ENCODE measurements around the gene RUVBL2.

DNA sequence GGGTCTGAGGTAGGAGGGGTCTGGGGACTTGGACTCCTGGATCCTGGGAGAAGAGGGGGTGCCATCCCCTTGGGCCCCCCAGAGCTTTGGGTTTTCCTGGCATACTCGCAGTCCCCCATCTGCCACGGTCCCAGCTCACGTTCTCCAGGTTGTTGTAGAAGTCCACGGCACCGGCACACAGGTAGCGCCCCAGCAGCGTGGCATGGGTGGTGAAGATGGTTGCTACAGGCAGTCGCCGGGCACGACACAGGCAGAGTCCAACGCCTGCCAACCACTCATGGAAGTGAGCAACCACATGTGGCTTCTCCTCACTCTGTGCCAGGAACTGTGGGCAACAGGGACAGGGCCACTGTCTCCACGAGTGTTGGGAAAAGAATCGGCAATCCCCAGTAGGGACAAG, 8.0 kb upstream of the RUVBL2 start:
- TF ChIP-seq, protein P1, sequence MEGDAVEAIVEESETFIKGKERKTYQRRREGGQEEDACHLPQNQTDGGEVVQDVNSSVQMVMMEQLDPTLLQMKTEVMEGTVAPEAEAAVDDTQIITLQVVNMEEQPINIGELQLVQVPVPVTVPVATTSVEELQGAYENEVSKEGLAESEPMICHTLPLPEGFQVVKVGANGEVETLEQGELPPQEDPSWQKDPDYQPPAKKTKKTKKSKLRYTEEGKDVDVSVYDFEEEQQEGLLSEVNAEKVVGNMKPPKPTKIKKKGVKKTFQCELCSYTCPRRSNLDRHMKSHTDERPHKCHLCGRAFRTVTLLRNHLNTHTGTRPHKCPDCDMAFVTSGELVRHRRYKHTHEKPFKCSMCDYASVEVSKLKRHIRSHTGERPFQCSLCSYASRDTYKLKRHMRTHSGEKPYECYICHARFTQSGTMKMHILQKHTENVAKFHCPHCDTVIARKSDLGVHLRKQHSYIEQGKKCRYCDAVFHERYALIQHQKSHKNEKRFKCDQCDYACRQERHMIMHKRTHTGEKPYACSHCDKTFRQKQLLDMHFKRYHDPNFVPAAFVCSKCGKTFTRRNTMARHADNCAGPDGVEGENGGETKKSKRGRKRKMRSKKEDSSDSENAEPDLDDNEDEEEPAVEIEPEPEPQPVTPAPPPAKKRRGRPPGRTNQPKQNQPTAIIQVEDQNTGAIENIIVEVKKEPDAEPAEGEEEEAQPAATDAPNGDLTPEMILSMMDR (IDR thresholded peaks at IDR 0.05), result no peak
- no peak for TF ChIP-seq POLR2A (IDR thresholded peaks at IDR 0.05)

All from prostate gland (tissue), 2 donors.